NCI-H2196 (cell line): ENCODE results near the gene PRDM2.
A peak's percentile ranks its signal among the peaks of the same experiment; 100 is the strongest.

ENCODE experiments used
- DNase-seq: peaks from one replicate; lab custom pipeline; 2025; ENCODE audit not compliant: unreplicated experiment; lab: John Stamatoyannopoulos, UW

The PRDM2 gene

DNA sequence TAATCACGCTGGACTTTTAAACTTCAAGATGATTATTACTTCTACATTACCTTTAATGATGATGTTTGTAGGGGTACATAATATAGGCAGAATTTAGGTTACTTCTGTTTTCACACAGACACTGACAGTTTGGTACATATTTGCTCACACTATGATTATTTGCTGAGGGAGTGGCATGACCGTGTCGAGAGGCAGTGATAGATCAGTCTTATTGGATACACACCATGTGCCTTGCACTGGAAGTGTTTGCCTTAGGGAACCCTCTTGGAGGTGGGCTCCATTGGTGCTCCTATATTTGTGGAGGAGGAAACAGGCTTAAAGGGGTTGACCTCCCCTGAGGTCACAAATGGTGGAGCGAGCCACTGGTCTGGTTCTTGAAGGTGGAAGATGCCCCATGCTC is 132.1 kb downstream of the PRDM2 start:
- DNase-seq: peak; percentile 50

DNA sequence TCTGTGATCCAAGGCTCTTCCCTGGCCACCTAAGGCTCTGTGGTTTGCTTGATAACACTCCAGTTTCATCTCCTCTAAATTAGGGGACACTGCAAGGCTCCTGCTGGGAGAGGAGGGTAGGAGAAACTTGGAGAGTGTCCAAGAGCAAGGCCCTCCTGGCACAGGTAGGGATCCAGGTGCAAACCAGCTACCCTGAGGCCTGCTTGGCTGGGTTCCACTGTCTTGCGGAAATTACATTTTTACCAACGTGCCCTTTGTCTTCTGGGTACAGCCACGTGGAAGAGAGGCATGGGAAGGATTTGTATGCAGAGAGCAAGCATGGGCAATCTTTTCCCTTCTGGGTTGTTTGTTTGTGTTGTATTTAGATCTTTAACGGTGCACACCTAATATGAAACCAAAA is 132.5 kb downstream of the PRDM2 start:
- peak; percentile 86 for DNase-seq

DNA sequence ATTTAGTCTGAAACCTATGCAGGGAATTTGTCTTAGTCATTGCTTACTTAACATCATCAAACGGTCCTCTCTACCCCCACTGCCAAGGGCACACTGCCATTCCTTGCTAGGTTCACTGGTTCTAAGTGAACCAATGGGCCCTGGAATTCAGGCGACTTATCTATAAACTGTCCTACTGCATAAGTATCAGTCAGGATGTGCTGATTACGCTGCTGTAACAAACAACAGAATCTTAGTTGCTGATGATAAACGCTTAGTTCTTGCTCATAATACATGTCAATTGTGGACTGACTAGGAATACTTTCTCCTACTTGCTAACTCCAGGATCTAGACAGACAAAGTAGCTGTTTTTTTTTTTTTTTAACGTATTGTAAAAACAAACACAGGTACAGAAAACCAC is 136.1 kb downstream of the PRDM2 start:
- no peak for DNase-seq

DNA sequence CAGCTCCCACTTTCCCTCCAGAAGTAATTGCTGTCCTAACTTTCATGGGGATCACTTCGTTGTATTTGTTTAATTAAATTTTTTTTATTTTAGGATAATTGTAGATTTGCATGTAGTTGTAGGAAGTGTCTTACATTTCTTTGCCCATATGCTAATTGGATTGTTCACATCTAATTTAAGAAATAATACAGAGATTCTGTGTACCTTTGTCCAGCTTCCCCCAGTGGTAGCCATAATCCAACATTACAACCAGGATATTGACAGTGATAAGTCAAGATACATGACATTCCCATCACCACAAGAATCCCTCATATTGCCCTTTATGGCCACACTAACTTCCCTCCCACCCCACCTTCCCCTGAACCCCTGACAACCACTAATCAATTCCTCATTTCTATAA is 136.6 kb downstream of the PRDM2 start:
- no peak for DNase-seq

DNA sequence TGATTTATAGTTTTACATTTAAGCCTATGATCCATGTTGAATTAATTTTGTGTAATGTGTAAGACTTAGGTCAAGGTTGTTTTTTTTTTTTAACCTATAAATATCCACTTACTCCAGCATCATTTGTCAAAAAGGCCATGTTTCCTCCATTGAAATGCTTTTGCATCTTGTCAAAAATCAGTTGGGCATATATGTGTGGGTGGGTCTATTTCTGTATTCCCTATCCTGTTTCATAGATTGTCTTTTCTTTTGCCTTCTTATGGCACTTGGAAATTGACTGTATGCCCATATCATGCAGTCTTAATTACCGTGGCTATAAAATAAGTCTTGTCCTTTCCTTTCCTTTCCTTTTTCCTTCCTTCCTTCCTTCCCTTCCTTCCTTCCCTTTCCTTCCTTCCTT is 138.2 kb downstream of the PRDM2 start:
- DNase-seq: no peak

DNA sequence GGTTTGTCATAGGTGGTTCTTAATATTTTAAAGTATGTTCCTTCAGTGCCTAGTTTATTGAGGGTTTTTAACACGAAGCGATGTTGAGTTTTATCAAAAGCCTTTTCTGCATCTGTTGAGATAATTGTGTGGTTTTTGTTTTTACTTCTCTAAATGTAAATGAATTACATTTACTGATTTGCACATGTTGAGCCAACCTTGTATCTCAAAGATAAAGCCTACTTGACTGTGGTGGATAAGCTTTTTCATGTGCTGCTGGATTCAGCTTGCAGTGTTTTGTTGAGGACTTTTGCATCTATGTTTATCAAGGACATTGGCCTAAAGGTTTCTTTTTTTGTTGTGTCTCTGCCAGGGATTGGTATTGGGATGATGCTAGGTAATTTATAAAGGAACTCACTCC is 142.5 kb downstream of the PRDM2 start:
- no peak for DNase-seq

DNA sequence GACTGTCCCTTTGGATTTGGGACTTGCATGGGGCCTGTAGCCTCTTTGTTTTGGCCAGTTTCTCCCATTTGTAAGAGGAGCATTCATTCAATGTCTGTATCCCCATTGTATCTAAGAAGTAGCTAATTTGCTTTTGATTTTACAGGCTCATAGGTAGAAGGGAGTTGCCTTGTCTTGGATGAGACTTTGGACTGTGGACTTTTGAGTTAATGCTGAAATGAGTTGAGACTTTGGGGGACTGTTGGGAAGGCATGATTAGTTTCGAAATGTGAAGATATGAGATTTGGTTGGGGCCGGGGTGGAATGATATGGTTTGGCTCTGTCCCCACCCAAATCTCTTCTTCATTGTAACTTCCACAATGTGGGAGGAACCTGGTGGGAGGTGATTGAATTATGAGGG is 151.7 kb downstream of the PRDM2 start:
- no peak for DNase-seq

DNA sequence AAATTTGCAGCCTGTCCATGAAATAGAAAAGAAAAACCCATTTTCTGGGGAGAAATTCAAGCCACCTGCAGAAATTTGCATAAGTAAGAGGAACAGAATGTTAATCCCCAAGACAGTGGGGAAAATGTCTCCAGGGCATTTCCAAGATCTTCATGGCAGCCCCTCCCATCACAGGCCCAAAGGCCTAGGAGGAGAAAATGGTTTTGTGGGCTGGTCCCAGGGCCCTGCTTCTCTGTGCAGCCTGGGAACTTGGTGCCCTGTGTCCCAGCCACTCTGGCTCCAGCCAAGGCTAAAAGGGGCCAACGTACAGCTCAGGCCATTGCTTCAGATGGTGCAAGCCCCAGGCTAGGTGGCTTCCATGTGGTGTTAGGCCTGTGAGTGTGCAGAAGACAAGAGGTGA is 155.6 kb downstream of the PRDM2 start:
- no peak for DNase-seq

DNA sequence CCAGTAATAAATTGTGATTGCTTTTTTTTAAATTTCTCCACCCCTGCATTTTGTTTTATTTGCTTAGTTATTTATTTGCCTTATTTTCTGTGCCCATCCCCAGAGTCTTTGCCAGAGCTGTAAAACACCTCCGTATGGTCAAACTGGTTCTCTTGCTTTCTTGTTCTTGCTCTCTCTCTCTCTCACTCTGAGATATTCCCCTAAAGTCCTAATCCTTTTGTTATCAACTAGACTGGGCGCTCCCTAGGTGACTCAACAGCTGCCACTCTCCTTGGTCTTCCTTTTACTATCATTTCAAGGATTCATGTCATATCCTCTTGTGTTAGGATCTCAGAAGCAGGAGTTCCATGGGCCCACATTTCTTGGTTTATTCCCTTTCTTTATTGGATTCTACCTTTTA is 160.0 kb downstream of the PRDM2 start:
- no peak for DNase-seq

DNA sequence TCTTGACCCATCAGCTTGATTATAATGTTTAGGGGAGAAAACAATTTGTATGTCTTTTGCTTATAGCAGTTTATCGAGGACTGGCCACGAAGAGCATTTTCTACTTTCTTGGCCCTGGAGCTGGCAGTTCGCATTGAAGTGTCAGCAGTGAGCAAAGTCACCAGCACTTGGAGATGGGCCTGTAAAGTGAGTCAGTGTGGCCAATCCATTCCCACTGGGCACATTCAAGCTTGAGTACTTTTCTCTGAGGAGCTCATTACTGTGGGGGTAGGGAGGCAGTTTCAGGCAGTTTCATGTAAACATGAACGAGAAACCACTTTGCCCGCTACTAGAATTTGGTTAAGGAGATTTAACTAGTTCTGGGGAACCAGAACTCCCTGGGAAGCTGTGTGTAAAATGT is 164.8 kb downstream of the PRDM2 start:
- no peak for DNase-seq

DNA sequence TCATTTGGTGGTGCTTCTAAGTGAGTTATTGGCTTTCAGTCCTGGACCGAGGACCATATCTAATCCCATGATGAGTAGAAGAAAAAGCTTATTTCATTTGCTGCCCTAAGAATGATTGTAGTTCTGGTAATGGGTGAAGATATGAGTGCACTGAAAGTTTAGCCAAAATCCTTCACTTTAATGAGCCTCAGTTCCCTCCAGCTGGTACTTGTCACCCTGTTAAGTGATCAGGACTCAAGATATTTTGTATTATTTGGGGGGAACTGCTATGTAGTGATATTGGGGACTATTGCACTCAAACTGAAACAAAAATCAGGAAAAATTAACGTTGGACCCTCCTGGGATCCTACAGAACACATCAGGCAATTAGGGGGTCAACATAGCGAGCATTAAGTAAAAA is 165.9 kb downstream of the PRDM2 start:
- DNase-seq: no peak

DNA sequence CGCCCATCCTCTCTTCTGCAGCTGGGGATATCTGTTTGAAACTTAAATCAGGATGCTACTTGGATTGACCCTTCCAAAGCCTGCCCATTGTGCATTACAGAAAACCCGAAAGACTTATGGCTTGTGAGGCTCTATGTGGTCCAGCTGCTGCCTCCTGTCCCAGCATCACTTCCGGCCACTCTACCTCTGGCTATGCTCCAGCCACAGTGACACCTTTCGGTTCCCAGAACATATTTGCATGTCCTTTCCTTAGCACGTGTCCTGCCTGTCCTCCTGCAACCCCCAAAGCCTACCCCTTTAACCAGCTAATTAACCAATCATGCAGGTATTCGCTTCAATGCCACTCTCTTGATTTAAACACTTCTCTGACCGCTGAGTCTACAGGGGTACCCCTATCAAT is 167.6 kb downstream of the PRDM2 start:
- DNase-seq: no peak

DNA sequence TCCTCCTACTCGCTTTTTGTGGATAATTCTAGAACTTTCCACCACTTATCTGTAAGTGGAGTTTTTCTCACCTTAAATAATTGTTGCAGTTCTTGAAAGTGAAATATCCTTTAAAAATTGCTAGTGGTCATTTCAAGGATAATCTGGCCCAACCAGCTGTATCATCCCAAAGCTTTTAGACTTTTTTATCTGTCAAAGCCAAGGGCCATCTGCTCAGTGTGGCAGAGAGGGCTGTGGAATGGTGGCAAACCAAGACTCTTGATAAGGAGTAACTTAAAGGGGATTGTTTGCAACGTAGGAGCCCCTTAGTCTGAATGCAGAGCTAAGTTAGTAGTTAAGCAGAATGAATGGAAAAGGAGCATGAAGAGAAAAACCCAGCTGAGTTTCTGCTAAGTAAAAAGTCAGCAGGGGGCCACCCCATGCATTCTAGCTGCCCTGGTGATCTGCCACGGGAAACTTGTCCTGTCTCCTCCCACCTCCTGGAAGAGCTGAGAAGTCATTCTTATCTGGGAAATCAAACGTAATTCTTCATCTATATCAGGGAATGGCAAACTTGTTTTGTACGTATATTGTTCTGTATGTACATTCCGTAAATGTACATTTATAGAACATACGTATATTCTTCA is 169.3 kb downstream of the PRDM2 start:
- no peak for DNase-seq

DNA sequence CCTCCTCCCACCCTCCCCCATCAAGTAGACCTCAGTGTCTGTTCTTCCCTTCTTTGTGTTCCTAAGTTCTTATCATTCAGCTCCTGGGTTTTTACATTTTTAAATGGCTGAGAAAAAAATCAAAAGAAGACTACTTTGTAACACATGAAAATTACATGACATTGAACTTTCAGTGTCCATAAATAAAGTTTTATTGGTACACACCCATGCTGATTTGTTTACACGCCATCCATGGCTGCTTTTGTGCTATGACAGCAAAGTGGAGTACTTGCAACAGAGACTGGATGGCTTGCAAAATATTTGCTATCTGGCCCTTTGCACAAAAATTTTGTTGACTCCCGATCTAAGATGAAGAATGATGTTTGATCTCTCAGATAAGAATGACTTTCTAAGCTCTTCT is 171.4 kb downstream of the PRDM2 start:
- DNase-seq: no peak

DNA sequence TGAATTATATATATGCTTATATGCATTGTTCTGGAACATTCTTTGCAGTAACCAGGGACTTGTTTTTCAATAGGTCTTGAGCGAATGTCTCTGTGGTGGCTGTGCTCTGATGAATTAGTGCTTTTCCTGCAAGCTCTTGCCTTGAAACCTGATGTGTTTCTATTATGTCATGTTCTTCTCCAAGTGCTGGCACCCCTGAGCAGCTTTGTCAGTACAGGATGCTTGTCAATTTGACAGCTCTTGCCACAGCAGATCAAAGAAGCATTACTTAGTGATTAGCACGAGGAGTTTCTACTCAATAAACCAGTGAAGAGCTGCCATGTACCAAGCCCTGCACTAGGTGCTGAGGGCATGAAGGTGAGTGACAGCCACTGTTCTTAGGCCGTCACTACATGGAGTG is 171.9 kb downstream of the PRDM2 start:
- no peak for DNase-seq

DNA sequence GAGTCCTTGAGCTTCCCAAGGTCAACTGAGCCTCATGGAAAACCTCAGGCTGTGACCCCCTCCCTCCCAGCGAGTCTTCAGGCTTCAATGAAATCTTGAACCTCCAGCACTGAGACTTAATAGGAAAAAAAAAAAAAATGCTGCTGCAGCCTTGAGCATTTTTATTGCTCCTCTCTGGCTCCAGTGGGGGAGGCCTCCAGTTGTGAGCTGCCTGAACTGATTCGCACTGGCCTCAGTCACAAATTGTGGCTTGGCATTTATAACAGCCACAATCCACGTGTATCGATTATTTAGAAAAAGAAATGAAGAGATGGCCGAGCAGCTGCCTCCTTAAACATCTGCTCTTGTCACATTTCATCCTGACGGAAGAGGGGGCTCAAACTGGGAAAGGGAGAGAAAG is 173.0 kb downstream of the PRDM2 start:
- DNase-seq: no peak
